ENCODE data around the gene DPPA5.

Gene DPPA5

GRCh38 chr6:73375216-73375615 lies 21.1 kb upstream of the DPPA5 start:
- in situ Hi-C loops (cut with MboI; ENCODE audit: low sequenced_read_pairs), result no loop called here
- no peak for DNase-seq (ENCODE audit: low spot score in 2 of 2)
- no peaks in the 10 kb centered on the region for H3K4me1 ChIP-seq
- 0 out of 2 replicates have a peak, but pooled peaks cover 4% of the 10 kb centered on the region for H3K27me3 ChIP-seq (ENCODE audit: low read depth)
- no peaks in the 10 kb centered on the region for H3K36me3 ChIP-seq (replicated peaks)
- no peaks in the 10 kb centered on the region for H3K9me3 ChIP-seq
- no peak overlapping the region for H3K4me3 ChIP-seq

- Histone ChIP-seq H3K9me3 (no peaks in the 10 kb centered on the region), H3K27me3 (ENCODE audit: low read depth) (peaks cover 30% of the 10 kb centered on the region), H3K4me3 (no peak overlapping the region), H3K4me1 (no peaks in the 10 kb centered on the region), H3K36me3 (replicated peaks) (no peaks in the 10 kb centered on the region)
- in situ Hi-C loops (cut with MboI; ENCODE audit: low sequenced_read_pairs), result no loop called here
- no peak for DNase-seq (ENCODE audit: low spot score in 2 of 2)
Measured at GRCh38 chr6:73372516-73372915, 18.4 kb upstream of the DPPA5 start.

- no peak for DNase-seq (ENCODE audit: low spot score in 2 of 2)
- Histone ChIP-seq H3K4me1 (no peaks in the 10 kb centered on the region), H3K36me3 (replicated peaks) (no peaks in the 10 kb centered on the region), H3K27me3 (ENCODE audit: low read depth) (peaks cover 31% of the 10 kb centered on the region), H3K9me3 (no peaks in the 10 kb centered on the region), H3K4me3 (no peak overlapping the region)
- in situ Hi-C loops (cut with MboI; ENCODE audit: low sequenced_read_pairs), result no loop called here
Measured at GRCh38 chr6:73371984-73372383, 17.9 kb upstream of the DPPA5 start.

- Histone ChIP-seq H3K4me3 (no peak within 1 kb of the TSS), H3K36me3 (replicated peaks) (no peaks in the 10 kb centered on the region), H3K27me3 (ENCODE audit: low read depth) (peaks cover 41% of the 10 kb centered on the region), H3K4me1 (no peaks in the 10 kb centered on the region), H3K9me3 (no peaks in the 10 kb centered on the region)
- in situ Hi-C loops (cut with MboI; ENCODE audit: low sequenced_read_pairs), result no loop called here
- no peak for DNase-seq (ENCODE audit: low spot score in 2 of 2)
Measured at GRCh38 chr6:73369563-73369962, 15.5 kb upstream of the DPPA5 start, which contains the start of gene OOEP. OOEP (minus strand) TSS chr6:73369897; CDS start chr6:73369792, 105 bp downstream.

- no peaks in the 10 kb centered on the region for H3K4me1 ChIP-seq
- peaks cover 44% of the 10 kb centered on the region for H3K27me3 ChIP-seq (ENCODE audit: low read depth)
- H3K4me3 ChIP-seq, result no peak overlapping the region
- no peaks in the 10 kb centered on the region for H3K9me3 ChIP-seq
- H3K36me3 ChIP-seq (replicated peaks), result no peaks in the 10 kb centered on the region
- in situ Hi-C loops (cut with MboI; ENCODE audit: low sequenced_read_pairs), result no loop called here
- no peak for DNase-seq (ENCODE audit: low spot score in 2 of 2)
Measured at GRCh38 chr6:73369157-73369556, 15.1 kb upstream of the DPPA5 start.

GRCh38 chr6:73368675-73369074 lies 14.6 kb upstream of the DPPA5 start:
- Histone ChIP-seq H3K9me3 (no peaks in the 10 kb centered on the region), H3K36me3 (replicated peaks) (no peaks in the 10 kb centered on the region), H3K27me3 (ENCODE audit: low read depth) (peaks cover 48% of the 10 kb centered on the region), H3K4me1 (no peaks in the 10 kb centered on the region), H3K4me3 (no peak overlapping the region)
- in situ Hi-C loops (cut with MboI; ENCODE audit: low sequenced_read_pairs), result no loop called here
- no peak for DNase-seq (ENCODE audit: low spot score in 2 of 2)

GRCh38 chr6:73367761-73368355 lies 13.8 kb upstream of the DPPA5 start:
- H3K4me1 ChIP-seq, result no peaks in the 10 kb centered on the region
- no peaks in the 10 kb centered on the region for H3K36me3 ChIP-seq (replicated peaks)
- H3K4me3 ChIP-seq, result no peak overlapping the region
- no peaks in the 10 kb centered on the region for H3K9me3 ChIP-seq
- in situ Hi-C loops (cut with MboI; ENCODE audit: low sequenced_read_pairs), result no loop called here
- no peak for DNase-seq (ENCODE audit: low spot score in 2 of 2)
- peaks cover 48% of the 10 kb centered on the region for H3K27me3 ChIP-seq (ENCODE audit: low read depth)

GRCh38 chr6:73364549-73364948 lies 10.5 kb upstream of the DPPA5 start:
- Histone ChIP-seq H3K36me3 (replicated peaks) (no peaks in the 10 kb centered on the region), H3K27me3 (ENCODE audit: low read depth) (peaks cover 51% of the 10 kb centered on the region), H3K4me1 (no peaks in the 10 kb centered on the region), H3K4me3 (no peak overlapping the region), H3K9me3 (no peaks in the 10 kb centered on the region)
- in situ Hi-C loops (cut with MboI; ENCODE audit: low sequenced_read_pairs), result no loop called here
- no peak for DNase-seq (ENCODE audit: low spot score in 2 of 2)

- peaks cover 46% of the 10 kb centered on the region for H3K27me3 ChIP-seq (ENCODE audit: low read depth)
- no peak overlapping the region for H3K4me3 ChIP-seq
- no peaks in the 10 kb centered on the region for H3K4me1 ChIP-seq
- no peak for DNase-seq (ENCODE audit: low spot score in 2 of 2)
- H3K9me3 ChIP-seq, result no peaks in the 10 kb centered on the region
- in situ Hi-C loops (cut with MboI; ENCODE audit: low sequenced_read_pairs), result no loop called here
- H3K36me3 ChIP-seq (replicated peaks), result no peaks in the 10 kb centered on the region
Measured at GRCh38 chr6:73364121-73364520, 10.0 kb upstream of the DPPA5 start.

GRCh38 chr6:73363537-73363875 lies 9.4 kb upstream of the DPPA5 start:
- Histone ChIP-seq H3K27me3 (ENCODE audit: low read depth) (peaks cover 45% of the 10 kb centered on the region), H3K4me1 (no peaks in the 10 kb centered on the region), H3K4me3 (no peak overlapping the region), H3K9me3 (no peaks in the 10 kb centered on the region), H3K36me3 (replicated peaks) (no peaks in the 10 kb centered on the region)
- in situ Hi-C loops (cut with MboI; ENCODE audit: low sequenced_read_pairs), result no loop called here
- DNase-seq (ENCODE audit: low spot score in 2 of 2), result no peak

- no peaks in the 10 kb centered on the region for H3K4me1 ChIP-seq
Measured at GRCh38 chr6:73362869-73363536, 8.9 kb upstream of the DPPA5 start.

GRCh38 chr6:73362358-73362757 lies 8.3 kb upstream of the DPPA5 start, which contains the start of gene KHDC3L:
KHDC3L (plus strand) TSS chr6:73362658; CDS start chr6:73362730, 72 bp downstream.
- Histone ChIP-seq H3K4me1 (no peaks in the 10 kb centered on the region), H3K9me3 (no peaks in the 10 kb centered on the region), H3K36me3 (replicated peaks) (no peaks in the 10 kb centered on the region), H3K4me3 (no peak within 1 kb of the TSS), H3K27me3 (ENCODE audit: low read depth) (peaks cover 48% of the 10 kb centered on the region)
- in situ Hi-C loops (cut with MboI; ENCODE audit: low sequenced_read_pairs), result no loop called here
- DNase-seq (ENCODE audit: low spot score in 2 of 2), result no peak

More at GRCh38 chr6:73362869-73363536, 8.9 kb upstream of the DPPA5 start:
- no peaks in the 10 kb centered on the region for H3K9me3 ChIP-seq
- no peak for DNase-seq (ENCODE audit: low spot score in 2 of 2)
- H3K27me3 ChIP-seq (ENCODE audit: low read depth), result peaks cover 45% of the 10 kb centered on the region
- H3K4me3 ChIP-seq, result no peak overlapping the region
- no peaks in the 10 kb centered on the region for H3K36me3 ChIP-seq (replicated peaks)
- in situ Hi-C loops (cut with MboI; ENCODE audit: low sequenced_read_pairs), result no loop called here

GRCh38 chr6:73349311-73349710 lies 4.8 kb downstream of the DPPA5 start:
- Histone ChIP-seq H3K4me3 (no peak overlapping the region), H3K4me1 (peaks cover 2% of the 10 kb centered on the region; the same call in 1 of the 2 replicates), H3K36me3 (replicated peaks) (no peaks in the 10 kb centered on the region), H3K9me3 (no peaks in the 10 kb centered on the region), H3K27me3 (ENCODE audit: low read depth) (peaks cover 78% of the 10 kb centered on the region)
- in situ Hi-C loops (cut with MboI; ENCODE audit: low sequenced_read_pairs), result loop anchor here (25.0 kb wide), 1 partner anchor 937 kb away; no protein-coding TSS in a partner anchor
- DNase-seq (ENCODE audit: low spot score in 2 of 2), result peak; percentile 63 to 94

- Histone ChIP-seq H3K9me3 (no peaks in the 10 kb centered on the region), H3K4me1 (peaks cover 2% of the 10 kb centered on the region; the same call in 1 of the 2 replicates), H3K4me3 (no peak overlapping the region), H3K36me3 (replicated peaks) (no peaks in the 10 kb centered on the region), H3K27me3 (ENCODE audit: low read depth) (peaks cover 82% of the 10 kb centered on the region)
- no peak for DNase-seq (ENCODE audit: low spot score in 2 of 2)
- in situ Hi-C loops (cut with MboI; ENCODE audit: low sequenced_read_pairs), result loop anchor here (25.0 kb wide), 1 partner anchor 936 kb away; no protein-coding TSS in a partner anchor
Measured at GRCh38 chr6:73348550-73349204, 5.4 kb downstream of the DPPA5 start.
